Measurements from ENCODE around the gene NKIRAS2. TPM values are rescaled to one million over a fixed set of nuclear protein-coding genes. Genes with fewer than 3 reads are reported as not detected.

NKIRAS2 gene
- polyA plus RNA-seq, 1 of the 3 experiments (the other 2 are of a cell fraction): 91.8 TPM

DNA sequence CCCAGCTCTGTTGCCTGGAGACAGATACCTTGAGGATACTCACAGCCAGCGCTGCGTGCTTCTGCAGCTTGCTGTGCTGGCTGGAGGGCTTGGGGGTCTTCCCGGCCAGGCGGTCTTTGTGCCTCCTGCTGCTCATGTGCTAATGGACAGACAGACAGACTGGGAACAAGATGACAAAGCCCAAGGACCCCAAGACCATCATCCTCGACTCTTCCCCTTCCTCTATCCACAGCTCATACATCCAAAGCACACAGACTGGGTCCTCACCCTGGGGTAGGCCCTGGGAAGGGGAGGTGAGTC, 7.7 kb downstream of the NKIRAS2 start:
- Histone ChIP-seq H3K9ac (no peak overlapping the region), H3K9me2 (no peaks in the 10 kb centered on the region), H3K4me2 (no peak overlapping the region), H3K27me3 (ENCODE audit: insufficient read depth) (no peaks in the 10 kb centered on the region), H3K4me1 (ENCODE audit: control insufficient read depth in 1 of 2, insufficient read depth in 2 of 2, low read depth in 1 of 2, low read length in 1 of 2) (peaks cover 4 to 7% of the 10 kb centered on the region in 2 experiments; a peak in 2 of 4 replicates), H4K20me1 (ENCODE audit: insufficient read depth) (no peaks in the 10 kb centered on the region), H3F3A (replicated peaks; ENCODE audit: insufficient read depth) (peaks cover 27% of the 10 kb centered on the region), H2AFZ (ENCODE audit: low read depth) (no peak overlapping the region), H3K36me3 (replicated peaks in 1 of 2; ENCODE audit: control insufficient read depth in 1 of 2, insufficient read depth in 2 of 2, low read length in 1 of 2) (peaks cover 7 to 16% of the 10 kb centered on the region in 2 experiments), H3K27ac (ENCODE audit: low read depth in 2 of 2, low read length in 1 of 2) (no peak overlapping the region), H3K4me3 (ENCODE audit: low read depth in 2 of 2, low read length in 1 of 2) (no peak overlapping the region), H3K79me2 (ENCODE audit: insufficient read depth) (no peaks in the 10 kb centered on the region), H3K9me3 (no peaks in the 10 kb centered on the region)
- TF ChIP-seq GATA2 (CRISPR knock-in tag; IDR thresholded peaks at IDR 0.05): no peak
- TF ChIP-seq, protein P1, sequence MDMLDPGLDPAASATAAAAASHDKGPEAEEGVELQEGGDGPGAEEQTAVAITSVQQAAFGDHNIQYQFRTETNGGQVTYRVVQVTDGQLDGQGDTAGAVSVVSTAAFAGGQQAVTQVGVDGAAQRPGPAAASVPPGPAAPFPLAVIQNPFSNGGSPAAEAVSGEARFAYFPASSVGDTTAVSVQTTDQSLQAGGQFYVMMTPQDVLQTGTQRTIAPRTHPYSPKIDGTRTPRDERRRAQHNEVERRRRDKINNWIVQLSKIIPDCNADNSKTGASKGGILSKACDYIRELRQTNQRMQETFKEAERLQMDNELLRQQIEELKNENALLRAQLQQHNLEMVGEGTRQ (IDR thresholded peaks at IDR 0.05; ENCODE audit: borderline replicate concordance, low read depth, low read length): no peak
- no peak for TF ChIP-seq JUND (IDR thresholded peaks at IDR 0.05)
- TF ChIP-seq EP300 (IDR thresholded peaks at IDR 0.05; ENCODE audit: borderline replicate concordance in 1 of 2, low read depth in 1 of 2, low read length in 1 of 2): no peak
- TF ChIP-seq CHD2 (IDR thresholded peaks at IDR 0.05; ENCODE audit: low read length, partially characterized antibody): no peak
- TF ChIP-seq, protein P2, sequence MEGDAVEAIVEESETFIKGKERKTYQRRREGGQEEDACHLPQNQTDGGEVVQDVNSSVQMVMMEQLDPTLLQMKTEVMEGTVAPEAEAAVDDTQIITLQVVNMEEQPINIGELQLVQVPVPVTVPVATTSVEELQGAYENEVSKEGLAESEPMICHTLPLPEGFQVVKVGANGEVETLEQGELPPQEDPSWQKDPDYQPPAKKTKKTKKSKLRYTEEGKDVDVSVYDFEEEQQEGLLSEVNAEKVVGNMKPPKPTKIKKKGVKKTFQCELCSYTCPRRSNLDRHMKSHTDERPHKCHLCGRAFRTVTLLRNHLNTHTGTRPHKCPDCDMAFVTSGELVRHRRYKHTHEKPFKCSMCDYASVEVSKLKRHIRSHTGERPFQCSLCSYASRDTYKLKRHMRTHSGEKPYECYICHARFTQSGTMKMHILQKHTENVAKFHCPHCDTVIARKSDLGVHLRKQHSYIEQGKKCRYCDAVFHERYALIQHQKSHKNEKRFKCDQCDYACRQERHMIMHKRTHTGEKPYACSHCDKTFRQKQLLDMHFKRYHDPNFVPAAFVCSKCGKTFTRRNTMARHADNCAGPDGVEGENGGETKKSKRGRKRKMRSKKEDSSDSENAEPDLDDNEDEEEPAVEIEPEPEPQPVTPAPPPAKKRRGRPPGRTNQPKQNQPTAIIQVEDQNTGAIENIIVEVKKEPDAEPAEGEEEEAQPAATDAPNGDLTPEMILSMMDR (IDR thresholded peaks at IDR 0.05): no peak
- TF ChIP-seq, protein P3, sequence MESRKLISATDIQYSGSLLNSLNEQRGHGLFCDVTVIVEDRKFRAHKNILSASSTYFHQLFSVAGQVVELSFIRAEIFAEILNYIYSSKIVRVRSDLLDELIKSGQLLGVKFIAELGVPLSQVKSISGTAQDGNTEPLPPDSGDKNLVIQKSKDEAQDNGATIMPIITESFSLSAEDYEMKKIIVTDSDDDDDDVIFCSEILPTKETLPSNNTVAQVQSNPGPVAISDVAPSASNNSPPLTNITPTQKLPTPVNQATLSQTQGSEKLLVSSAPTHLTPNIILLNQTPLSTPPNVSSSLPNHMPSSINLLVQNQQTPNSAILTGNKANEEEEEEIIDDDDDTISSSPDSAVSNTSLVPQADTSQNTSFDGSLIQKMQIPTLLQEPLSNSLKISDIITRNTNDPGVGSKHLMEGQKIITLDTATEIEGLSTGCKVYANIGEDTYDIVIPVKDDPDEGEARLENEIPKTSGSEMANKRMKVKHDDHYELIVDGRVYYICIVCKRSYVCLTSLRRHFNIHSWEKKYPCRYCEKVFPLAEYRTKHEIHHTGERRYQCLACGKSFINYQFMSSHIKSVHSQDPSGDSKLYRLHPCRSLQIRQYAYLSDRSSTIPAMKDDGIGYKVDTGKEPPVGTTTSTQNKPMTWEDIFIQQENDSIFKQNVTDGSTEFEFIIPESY (IDR thresholded peaks at IDR 0.05; ENCODE audit: borderline replicate concordance, low read depth): no peak
- TF ChIP-seq, protein P4, sequence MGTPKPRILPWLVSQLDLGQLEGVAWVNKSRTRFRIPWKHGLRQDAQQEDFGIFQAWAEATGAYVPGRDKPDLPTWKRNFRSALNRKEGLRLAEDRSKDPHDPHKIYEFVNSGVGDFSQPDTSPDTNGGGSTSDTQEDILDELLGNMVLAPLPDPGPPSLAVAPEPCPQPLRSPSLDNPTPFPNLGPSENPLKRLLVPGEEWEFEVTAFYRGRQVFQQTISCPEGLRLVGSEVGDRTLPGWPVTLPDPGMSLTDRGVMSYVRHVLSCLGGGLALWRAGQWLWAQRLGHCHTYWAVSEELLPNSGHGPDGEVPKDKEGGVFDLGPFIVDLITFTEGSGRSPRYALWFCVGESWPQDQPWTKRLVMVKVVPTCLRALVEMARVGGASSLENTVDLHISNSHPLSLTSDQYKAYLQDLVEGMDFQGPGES (IDR thresholded peaks at IDR 0.05; ENCODE audit: low read depth, low read length): no peak
- TF ChIP-seq, protein P5, sequence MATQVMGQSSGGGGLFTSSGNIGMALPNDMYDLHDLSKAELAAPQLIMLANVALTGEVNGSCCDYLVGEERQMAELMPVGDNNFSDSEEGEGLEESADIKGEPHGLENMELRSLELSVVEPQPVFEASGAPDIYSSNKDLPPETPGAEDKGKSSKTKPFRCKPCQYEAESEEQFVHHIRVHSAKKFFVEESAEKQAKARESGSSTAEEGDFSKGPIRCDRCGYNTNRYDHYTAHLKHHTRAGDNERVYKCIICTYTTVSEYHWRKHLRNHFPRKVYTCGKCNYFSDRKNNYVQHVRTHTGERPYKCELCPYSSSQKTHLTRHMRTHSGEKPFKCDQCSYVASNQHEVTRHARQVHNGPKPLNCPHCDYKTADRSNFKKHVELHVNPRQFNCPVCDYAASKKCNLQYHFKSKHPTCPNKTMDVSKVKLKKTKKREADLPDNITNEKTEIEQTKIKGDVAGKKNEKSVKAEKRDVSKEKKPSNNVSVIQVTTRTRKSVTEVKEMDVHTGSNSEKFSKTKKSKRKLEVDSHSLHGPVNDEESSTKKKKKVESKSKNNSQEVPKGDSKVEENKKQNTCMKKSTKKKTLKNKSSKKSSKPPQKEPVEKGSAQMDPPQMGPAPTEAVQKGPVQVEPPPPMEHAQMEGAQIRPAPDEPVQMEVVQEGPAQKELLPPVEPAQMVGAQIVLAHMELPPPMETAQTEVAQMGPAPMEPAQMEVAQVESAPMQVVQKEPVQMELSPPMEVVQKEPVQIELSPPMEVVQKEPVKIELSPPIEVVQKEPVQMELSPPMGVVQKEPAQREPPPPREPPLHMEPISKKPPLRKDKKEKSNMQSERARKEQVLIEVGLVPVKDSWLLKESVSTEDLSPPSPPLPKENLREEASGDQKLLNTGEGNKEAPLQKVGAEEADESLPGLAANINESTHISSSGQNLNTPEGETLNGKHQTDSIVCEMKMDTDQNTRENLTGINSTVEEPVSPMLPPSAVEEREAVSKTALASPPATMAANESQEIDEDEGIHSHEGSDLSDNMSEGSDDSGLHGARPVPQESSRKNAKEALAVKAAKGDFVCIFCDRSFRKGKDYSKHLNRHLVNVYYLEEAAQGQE (IDR thresholded peaks at IDR 0.05; ENCODE audit: low read depth, low read length): no peak
- no peak for TF ChIP-seq ELF1 (IDR thresholded peaks at IDR 0.05)
- 94% methylated on average over 5 of the region's 5 CpGs for WGBS (ENCODE audit: low lambda C conversion rate)
- POLR2A ChIA-PET: interaction anchor here (1.0 to 1.3 kb wide), 2 partner anchors 12 to 78 kb away, joined by 3 to 5 read pairs; no protein-coding TSS in a partner anchor
- no peak for DNase-seq
- CTCF ChIA-PET: interaction anchor here (1.0 to 17.3 kb wide), 6 partner anchors 22 to 81 kb away, joined by 3 to 496 read pairs (median 5); partner anchors contain the start of genes DHX58, HSPB9, KAT2A and ZNF385C

Data from SK-N-SH (cell line).